Activated naive CD8-positive, alpha-beta T cell treated with anti-CD3 and anti-CD28 coated beads, Interleukin-2, amount 50 U/mL, for 24 hours (primary cell): Measurements from ENCODE around the gene SRBD1.

Source experiments
- ATAC-seq: fragments of 150-1000 bp; cut with Tn5 transposase; one replicate; pipeline ENCODE4 v1.10.0; 2021
- DNase-seq: peaks from one replicate; pipeline ENCODE4 v3.0.0; 2021
- H3K27ac Mint-ChIP-seq: one replicate; pipeline ENCODE4 v1.8.0; 2021; ENCODE audit warnings: mild to moderate bottlenecking, mixed read lengths
- H3K27me3 Mint-ChIP-seq: one replicate; pipeline ENCODE4 v1.8.0; 2021; ENCODE audit warnings: mixed read lengths
- H3K36me3 Mint-ChIP-seq: one replicate; pipeline ENCODE4 v1.8.0; 2021; ENCODE audit warnings: low read depth, mixed read lengths
- H3K4me1 Mint-ChIP-seq: one replicate; pipeline ENCODE4 v1.8.0; 2021; ENCODE audit warnings: mixed read lengths
- H3K4me3 Mint-ChIP-seq: one replicate; pipeline ENCODE4 v1.8.0; 2021; ENCODE audit warnings: mild to moderate bottlenecking, moderate library complexity, mixed read lengths
- H3K9me3 Mint-ChIP-seq: one replicate; pipeline ENCODE4 v1.8.0; 2021; ENCODE audit warnings: mixed read lengths

The SRBD1 gene

DNA sequence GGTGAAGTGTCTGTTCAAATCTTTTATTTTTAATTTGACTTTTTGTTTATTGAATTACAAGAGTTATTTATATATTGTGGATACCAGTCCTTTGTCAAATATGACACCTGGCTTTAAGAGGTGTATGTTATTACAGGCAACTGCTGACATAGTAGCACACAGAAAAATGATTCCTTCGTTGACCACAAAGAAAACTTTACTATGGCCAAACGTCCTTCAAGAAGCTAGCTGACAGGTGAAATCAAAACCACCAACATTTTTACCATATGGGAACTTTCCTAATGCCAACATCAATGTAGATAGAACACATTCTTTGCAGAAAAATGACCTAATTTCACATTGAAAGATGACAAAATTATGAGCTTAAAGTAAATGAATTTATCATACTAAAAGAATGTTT is 6.4 kb upstream of the SRBD1 start:
- no peak overlapping the region for H3K4me3 Mint-ChIP-seq
- no peaks in the 10 kb centered on the region for H3K36me3 Mint-ChIP-seq
- no peaks in the 10 kb centered on the region for H3K27me3 Mint-ChIP-seq
- no peak overlapping the region for H3K27ac Mint-ChIP-seq
- no peak for DNase-seq
- peaks cover 2% of the 10 kb centered on the region for H3K4me1 Mint-ChIP-seq
- no peaks in the 10 kb centered on the region for H3K9me3 Mint-ChIP-seq
- ATAC-seq = no peak

- DNase-seq (no peak), ATAC-seq (no peak)
- Mint-ChIP-seq H3K4me3 (no peak overlapping the region), H3K27ac (no peak overlapping the region), H3K36me3 (no peaks in the 10 kb centered on the region), H3K9me3 (no peaks in the 10 kb centered on the region), H3K27me3 (no peaks in the 10 kb centered on the region), H3K4me1 (peaks cover 7% of the 10 kb centered on the region)
Observed at GRCh38 chr2:45616658-45617411, 5.8 kb upstream of the SRBD1 start.

- Mint-ChIP-seq H3K36me3 (no peaks in the 10 kb centered on the region), H3K4me3 (no peak overlapping the region)
- no peak for DNase-seq
Observed at GRCh38 chr2:45614871-45615415, 3.9 kb upstream of the SRBD1 start.

GRCh38 chr2:45614330-45614729 is 3.3 kb upstream of the SRBD1 start:
- H3K4me3 Mint-ChIP-seq = no peak overlapping the region
- H3K27ac Mint-ChIP-seq = no peak overlapping the region
- ATAC-seq (no peak), DNase-seq (no peak)
- H3K9me3 Mint-ChIP-seq = no peaks in the 10 kb centered on the region
- H3K4me1 Mint-ChIP-seq = peaks cover 20% of the 10 kb centered on the region
- no peaks in the 10 kb centered on the region for H3K36me3 Mint-ChIP-seq
- no peaks in the 10 kb centered on the region for H3K27me3 Mint-ChIP-seq

More at GRCh38 chr2:45614871-45615415, 3.9 kb upstream of the SRBD1 start:
- H3K27ac Mint-ChIP-seq = no peak overlapping the region
- peaks cover 14% of the 10 kb centered on the region for H3K4me1 Mint-ChIP-seq
- ATAC-seq = no peak
- H3K9me3 Mint-ChIP-seq = no peaks in the 10 kb centered on the region
- H3K27me3 Mint-ChIP-seq = no peaks in the 10 kb centered on the region

- DNase-seq (no peak), ATAC-seq (no peak)
- Mint-ChIP-seq H3K4me3 (no peak overlapping the region), H3K27ac (no peak overlapping the region), H3K4me1 (peaks cover 25% of the 10 kb centered on the region), H3K36me3 (no peaks in the 10 kb centered on the region), H3K9me3 (no peaks in the 10 kb centered on the region), H3K27me3 (no peaks in the 10 kb centered on the region)
Observed at GRCh38 chr2:45612731-45613130, 1.7 kb upstream of the SRBD1 start.

DNA sequence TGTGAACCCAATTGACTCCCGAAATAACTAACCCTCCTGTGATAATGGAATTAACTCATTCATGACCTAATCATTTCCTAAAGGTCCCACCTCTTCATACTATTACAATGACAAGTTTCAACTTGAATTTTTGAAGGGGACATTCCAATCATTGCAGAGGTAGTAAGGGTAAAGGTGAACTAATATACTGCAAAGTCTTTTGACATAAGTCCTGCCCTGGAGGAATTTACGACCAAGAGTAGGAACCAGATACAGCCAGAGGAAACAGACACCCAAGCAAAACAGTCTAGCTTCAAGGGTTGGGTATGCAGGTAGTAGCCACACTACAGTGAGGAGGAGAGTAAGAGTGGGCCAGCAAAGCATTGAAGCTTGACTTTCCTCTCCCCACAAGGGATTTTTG is 1.2 kb upstream of the SRBD1 start:
- no peaks in the 10 kb centered on the region for H3K27me3 Mint-ChIP-seq
- no peak for ATAC-seq
- no peak for DNase-seq
- peaks cover 25% of the 10 kb centered on the region for H3K4me1 Mint-ChIP-seq
- H3K27ac Mint-ChIP-seq = no peak overlapping the region
- no peak overlapping the region for H3K4me3 Mint-ChIP-seq
- H3K9me3 Mint-ChIP-seq = no peaks in the 10 kb centered on the region
- no peaks in the 10 kb centered on the region for H3K36me3 Mint-ChIP-seq

GRCh38 chr2:45610281-45611019 is 617 bp downstream of the SRBD1 start:
- Mint-ChIP-seq H3K9me3 (no peaks in the 10 kb centered on the region), H3K4me1 (peaks cover 29% of the 10 kb centered on the region), H3K27ac (peak overlapping the region; percentile 95), H3K4me3 (peak overlapping the region; percentile 95), H3K36me3 (no peaks in the 10 kb centered on the region), H3K27me3 (no peaks in the 10 kb centered on the region)
- peak; percentile 41 for DNase-seq
- ATAC-seq = peak; percentile 69

DNA sequence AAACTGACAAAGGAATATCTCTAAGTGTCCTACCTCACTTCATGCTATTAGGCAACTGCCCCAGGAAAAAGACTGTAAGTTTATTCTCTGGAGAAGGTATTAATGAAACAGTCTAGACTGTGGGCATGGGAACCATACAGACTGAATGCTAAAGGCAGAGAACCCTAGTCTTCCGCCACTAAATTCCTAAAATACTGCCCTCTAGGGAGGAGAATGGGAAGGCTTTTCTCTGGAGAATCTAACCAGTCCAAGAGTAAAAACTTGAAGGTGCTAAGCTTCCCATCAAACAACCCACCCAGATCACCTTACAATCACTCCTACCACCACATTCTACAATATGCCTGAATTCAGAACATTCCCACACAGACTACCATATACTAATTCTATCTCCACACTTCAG is 3.4 kb downstream of the SRBD1 start:
- Mint-ChIP-seq H3K4me3 (no peak overlapping the region), H3K27me3 (no peaks in the 10 kb centered on the region), H3K36me3 (peaks cover 11% of the 10 kb centered on the region), H3K4me1 (peaks cover 29% of the 10 kb centered on the region), H3K27ac (no peak overlapping the region), H3K9me3 (no peaks in the 10 kb centered on the region)
- ATAC-seq (no peak), DNase-seq (no peak)

GRCh38 chr2:45606796-45607195 is 4.3 kb downstream of the SRBD1 start:
- peaks cover 14% of the 10 kb centered on the region for H3K36me3 Mint-ChIP-seq
- H3K27me3 Mint-ChIP-seq = no peaks in the 10 kb centered on the region
- H3K9me3 Mint-ChIP-seq = no peaks in the 10 kb centered on the region
- H3K4me3 Mint-ChIP-seq = no peak overlapping the region
- peaks cover 24% of the 10 kb centered on the region for H3K4me1 Mint-ChIP-seq
- DNase-seq (no peak), ATAC-seq (no peak)
- no peak overlapping the region for H3K27ac Mint-ChIP-seq

- Mint-ChIP-seq H3K36me3 (peaks cover 27% of the 10 kb centered on the region), H3K27me3 (no peaks in the 10 kb centered on the region), H3K9me3 (no peaks in the 10 kb centered on the region), H3K4me1 (peaks cover 16% of the 10 kb centered on the region), H3K27ac (no peak overlapping the region), H3K4me3 (no peak overlapping the region)
- no peak for ATAC-seq
- no peak for DNase-seq
Observed at GRCh38 chr2:45605116-45605515, 6.0 kb downstream of the SRBD1 start.

DNA sequence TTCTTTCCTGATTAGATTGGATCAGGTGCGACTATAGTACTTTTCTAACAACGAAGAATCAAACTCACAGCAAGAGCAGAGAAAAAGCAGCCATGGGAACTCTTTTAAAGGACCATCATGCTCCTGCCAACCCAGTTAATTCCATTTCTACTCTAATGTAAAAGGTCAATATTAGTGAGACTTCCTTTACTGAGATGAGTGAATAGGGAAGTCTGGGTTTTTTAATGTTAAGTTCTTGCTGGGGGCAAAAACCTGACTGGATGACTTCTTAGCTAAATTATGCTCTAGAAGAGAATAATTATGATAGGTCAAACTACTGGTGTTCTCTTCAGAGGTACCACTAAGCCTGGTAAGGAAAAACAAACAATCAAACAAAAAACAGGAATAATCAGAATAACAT is 8.4 kb downstream of the SRBD1 start:
- ATAC-seq (no peak), DNase-seq (no peak)
- no peaks in the 10 kb centered on the region for H3K9me3 Mint-ChIP-seq
- H3K4me1 Mint-ChIP-seq = peaks cover 3% of the 10 kb centered on the region
- H3K27me3 Mint-ChIP-seq = no peaks in the 10 kb centered on the region
- no peak overlapping the region for H3K4me3 Mint-ChIP-seq
- peaks cover 45% of the 10 kb centered on the region for H3K36me3 Mint-ChIP-seq
- H3K27ac Mint-ChIP-seq = no peak overlapping the region

DNA sequence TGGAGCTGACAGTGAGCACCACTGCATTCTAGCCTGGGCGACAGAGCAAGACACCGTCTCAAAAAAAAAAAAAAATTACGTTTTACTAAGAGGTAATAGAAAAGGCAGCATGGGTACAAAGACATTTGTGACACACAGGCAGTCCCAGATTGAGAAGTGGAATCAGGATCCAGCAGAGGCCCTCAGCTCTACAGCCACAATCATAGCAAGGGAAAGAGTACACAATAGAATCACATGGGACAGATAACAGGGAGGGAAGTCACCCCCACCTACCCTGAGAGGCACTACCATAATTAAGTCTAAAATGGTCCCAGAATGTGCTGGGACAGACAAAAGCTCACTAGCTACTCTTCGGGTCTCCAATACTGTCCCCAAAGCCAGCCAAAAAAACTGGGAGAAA is 12.5 kb downstream of the SRBD1 start:
- ATAC-seq (no peak), DNase-seq (no peak)
- no peak overlapping the region for H3K4me3 Mint-ChIP-seq
- H3K36me3 Mint-ChIP-seq = peaks cover 51% of the 10 kb centered on the region
- H3K9me3 Mint-ChIP-seq = no peaks in the 10 kb centered on the region
- H3K4me1 Mint-ChIP-seq = no peaks in the 10 kb centered on the region
- H3K27me3 Mint-ChIP-seq = no peaks in the 10 kb centered on the region
- no peak overlapping the region for H3K27ac Mint-ChIP-seq

DNA sequence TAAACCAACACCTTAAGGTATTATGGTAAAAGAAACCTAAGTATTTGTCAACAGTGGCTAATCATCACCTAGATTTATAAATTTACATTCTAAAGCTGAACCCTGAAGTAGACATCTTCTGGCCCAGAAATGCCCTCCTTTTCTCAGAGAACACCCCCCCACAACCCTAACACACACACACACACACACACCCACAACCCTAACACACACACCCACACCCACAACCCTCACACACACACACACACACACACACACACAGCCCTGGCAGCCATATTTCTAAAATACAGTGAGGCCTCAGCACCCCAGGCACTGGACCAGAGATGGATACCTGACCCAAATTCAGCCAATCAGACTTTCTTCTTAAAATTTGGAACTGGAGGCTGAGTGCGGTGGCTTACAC is 14.3 kb downstream of the SRBD1 start:
- no peak overlapping the region for H3K27ac Mint-ChIP-seq
- H3K9me3 Mint-ChIP-seq = no peaks in the 10 kb centered on the region
- no peaks in the 10 kb centered on the region for H3K27me3 Mint-ChIP-seq
- H3K4me1 Mint-ChIP-seq = no peaks in the 10 kb centered on the region
- H3K4me3 Mint-ChIP-seq = no peak overlapping the region
- no peak for DNase-seq
- ATAC-seq = no peak
- H3K36me3 Mint-ChIP-seq = peaks cover 55% of the 10 kb centered on the region

- no peak for DNase-seq
- H3K27ac Mint-ChIP-seq = no peak overlapping the region
- H3K36me3 Mint-ChIP-seq = peaks cover 56% of the 10 kb centered on the region
- H3K9me3 Mint-ChIP-seq = no peaks in the 10 kb centered on the region
- H3K27me3 Mint-ChIP-seq = no peaks in the 10 kb centered on the region
- no peak overlapping the region for H3K4me3 Mint-ChIP-seq
- H3K4me1 Mint-ChIP-seq = no peaks in the 10 kb centered on the region
- ATAC-seq = no peak
Observed at GRCh38 chr2:45595721-45596435, 15.2 kb downstream of the SRBD1 start.

GRCh38 chr2:45591073-45591472 is 20.0 kb downstream of the SRBD1 start:
- H3K4me1 Mint-ChIP-seq = peaks cover 16% of the 10 kb centered on the region
- no peaks in the 10 kb centered on the region for H3K27me3 Mint-ChIP-seq
- DNase-seq = no peak
- H3K27ac Mint-ChIP-seq = no peak overlapping the region
- no peak overlapping the region for H3K4me3 Mint-ChIP-seq
- no peaks in the 10 kb centered on the region for H3K9me3 Mint-ChIP-seq
- ATAC-seq = no peak
- peaks cover 38% of the 10 kb centered on the region for H3K36me3 Mint-ChIP-seq
